ENCODE data around the gene C2CD3. TPM values are rescaled to one million over a fixed set of nuclear protein-coding genes. Genes with fewer than 3 reads are reported as not detected.

The C2CD3 gene
- total and polyA plus RNA-seq, 8 donors, result 22.8 to 34.5 (median 27.5) TPM

DNA sequence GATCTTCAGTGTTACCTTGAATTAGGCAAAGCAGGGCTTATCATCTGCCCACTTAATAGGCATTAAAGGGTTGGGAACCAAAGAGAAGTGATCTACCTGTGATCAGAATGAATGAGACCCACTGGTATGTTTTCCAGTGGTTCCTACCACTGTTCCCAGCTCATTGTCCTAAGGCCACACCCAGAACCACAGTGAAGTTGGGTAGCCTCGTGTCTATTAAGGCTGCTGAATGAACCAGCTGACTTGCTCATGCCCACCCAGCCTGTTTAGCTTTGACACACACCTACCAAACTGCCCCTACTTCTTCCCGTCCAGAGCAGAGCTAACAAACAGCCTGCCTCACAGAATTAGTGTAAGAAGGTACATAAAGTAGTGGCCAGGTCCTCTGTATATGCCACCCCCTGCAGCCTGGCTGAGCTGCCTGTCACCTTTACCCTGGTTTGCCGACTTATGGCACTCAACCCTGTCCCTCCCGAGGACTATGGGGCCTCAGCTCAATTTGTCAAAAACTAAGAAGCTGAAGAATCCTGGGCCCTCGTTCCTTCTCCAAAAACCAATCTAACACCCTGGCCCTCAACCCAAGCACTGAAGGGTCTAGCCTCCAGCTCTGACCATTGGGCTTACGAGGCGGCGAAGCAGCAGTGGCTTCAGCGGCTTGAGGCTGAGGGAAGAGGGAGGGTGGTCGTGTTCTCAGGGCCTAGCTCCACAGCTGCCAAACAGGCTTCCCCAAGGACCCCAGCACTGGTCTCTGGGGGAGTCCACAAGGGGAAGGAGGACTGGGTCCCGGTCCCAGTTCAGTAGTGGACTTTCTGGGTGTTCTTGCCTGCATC lies 198.0 kb downstream of the C2CD3 start:
- Histone ChIP-seq H3K27ac (no peak overlapping the region), H3K36me3 (peaks cover 0 to 37% of the 10 kb centered on the region in 2 donors), H3K4me1 (peaks cover 0 to 34% of the 10 kb centered on the region in 2 donors), H3K9me3 (no peaks in the 10 kb centered on the region), H3K27me3 (no peaks in the 10 kb centered on the region), H3K4me3 (no peak overlapping the region)
- intact Hi-C loops (cut with DNase I), result loop anchor here in 1 of 2 donors (10.0 kb wide), 1 partner anchor 62 kb away; no protein-coding TSS in a partner anchor
- no peak for DNase-seq
- TF ChIP-seq, protein P1, sequence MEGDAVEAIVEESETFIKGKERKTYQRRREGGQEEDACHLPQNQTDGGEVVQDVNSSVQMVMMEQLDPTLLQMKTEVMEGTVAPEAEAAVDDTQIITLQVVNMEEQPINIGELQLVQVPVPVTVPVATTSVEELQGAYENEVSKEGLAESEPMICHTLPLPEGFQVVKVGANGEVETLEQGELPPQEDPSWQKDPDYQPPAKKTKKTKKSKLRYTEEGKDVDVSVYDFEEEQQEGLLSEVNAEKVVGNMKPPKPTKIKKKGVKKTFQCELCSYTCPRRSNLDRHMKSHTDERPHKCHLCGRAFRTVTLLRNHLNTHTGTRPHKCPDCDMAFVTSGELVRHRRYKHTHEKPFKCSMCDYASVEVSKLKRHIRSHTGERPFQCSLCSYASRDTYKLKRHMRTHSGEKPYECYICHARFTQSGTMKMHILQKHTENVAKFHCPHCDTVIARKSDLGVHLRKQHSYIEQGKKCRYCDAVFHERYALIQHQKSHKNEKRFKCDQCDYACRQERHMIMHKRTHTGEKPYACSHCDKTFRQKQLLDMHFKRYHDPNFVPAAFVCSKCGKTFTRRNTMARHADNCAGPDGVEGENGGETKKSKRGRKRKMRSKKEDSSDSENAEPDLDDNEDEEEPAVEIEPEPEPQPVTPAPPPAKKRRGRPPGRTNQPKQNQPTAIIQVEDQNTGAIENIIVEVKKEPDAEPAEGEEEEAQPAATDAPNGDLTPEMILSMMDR (IDR thresholded peaks at IDR 0.05), result no peak
- ATAC-seq, result no peak

- ATAC-seq (no peak), DNase-seq (no peak)
- Histone ChIP-seq H3K4me3 (no peak overlapping the region), H3K4me1 (peaks cover 0 to 28% of the 10 kb centered on the region in 2 donors), H3K27ac (no peak overlapping the region), H3K27me3 (no peaks in the 10 kb centered on the region), H3K9me3 (no peaks in the 10 kb centered on the region), H3K36me3 (peaks cover 0 to 30% of the 10 kb centered on the region in 2 donors)
- TF ChIP-seq, protein P1 (IDR thresholded peaks at IDR 0.05), result no peak
- intact Hi-C loops (cut with DNase I), result loop anchor here in 1 of 2 donors (10.0 kb wide), 1 partner anchor 63 kb away; no protein-coding TSS in a partner anchor
Observed at GRCh38 chr11:73972187-73972586, 198.6 kb downstream of the C2CD3 start.

DNA sequence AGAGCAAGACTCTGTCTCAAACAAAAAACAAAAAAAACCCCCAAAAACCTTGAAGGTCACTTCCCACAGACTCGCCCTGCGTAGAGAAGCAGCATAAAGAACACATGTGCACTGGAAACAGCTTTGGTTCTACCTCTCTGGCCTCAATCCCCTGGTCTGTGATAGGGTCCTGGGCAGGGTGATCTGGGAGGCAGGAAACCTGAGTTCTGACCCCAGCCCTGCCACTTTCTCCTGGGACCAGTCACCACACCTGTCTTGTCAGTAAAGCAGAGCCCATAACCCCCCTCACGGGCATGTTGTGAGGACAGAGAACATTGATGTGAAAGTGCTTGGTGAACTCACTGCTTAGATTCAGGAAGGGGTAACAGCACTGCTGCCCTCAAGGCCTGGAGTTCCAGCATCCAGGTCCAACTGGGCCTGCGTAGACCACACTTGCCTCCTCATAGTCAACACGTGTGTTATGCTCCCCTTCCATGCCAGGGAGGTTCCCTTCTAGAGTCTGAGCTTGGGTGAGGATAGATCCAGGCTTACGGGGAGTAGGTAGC lies 199.6 kb downstream of the C2CD3 start:
- Histone ChIP-seq H3K4me3 (no peak overlapping the region), H3K27ac (no peak overlapping the region), H3K9me3 (no peaks in the 10 kb centered on the region), H3K36me3 (peaks cover 0 to 21% of the 10 kb centered on the region in 2 donors), H3K4me1 (peaks cover 0 to 20% of the 10 kb centered on the region in 2 donors), H3K27me3 (no peaks in the 10 kb centered on the region)
- TF ChIP-seq, protein P1 (IDR thresholded peaks at IDR 0.05), result no peak
- no peak for ATAC-seq
- intact Hi-C loops (cut with DNase I), result loop anchor here in 1 of 2 donors (10.0 kb wide), 1 partner anchor 64 kb away; no protein-coding TSS in a partner anchor
- no peak for DNase-seq

- no peak for DNase-seq
- Histone ChIP-seq H3K27ac (no peak overlapping the region), H3K4me3 (no peak overlapping the region), H3K4me1 (peaks cover 0 to 19% of the 10 kb centered on the region in 2 donors), H3K27me3 (no peaks in the 10 kb centered on the region), H3K9me3 (no peaks in the 10 kb centered on the region), H3K36me3 (peaks cover 0 to 11% of the 10 kb centered on the region in 2 donors)
- no peak for ATAC-seq
- TF ChIP-seq, protein P1 (IDR thresholded peaks at IDR 0.05), result no peak
- intact Hi-C loops (cut with DNase I), result loop anchor here in 1 of 2 donors (10.0 kb wide), 1 partner anchor 65 kb away; no protein-coding TSS in a partner anchor
Observed at GRCh38 chr11:73969991-73970800, 200.6 kb downstream of the C2CD3 start.

Data from left lung (tissue), 10 donors.